Caki2 (cell line): ENCODE measurements around the gene C2orf69. TPM values are rescaled to one million over a fixed set of nuclear protein-coding genes. Genes with fewer than 3 reads are reported as not detected.

Experiments
- DNase-seq: peaks from one replicate; pipeline ENCODE4 v3.0.0-alpha.2; 2015; ENCODE audit warnings: low read depth
- in situ Hi-C: cut with HindIII; loops from 2 replicates; pipeline ENCODE4 v1.10.0; 2016; ENCODE audit warnings: low sequenced_read_pairs, low pct_unique_long_range_greater_than_20kb, mixed read lengths
- total RNA-seq: library from RNA; depleted of rRNA; stranded (reverse); fragments of >200 nt; shearing (Covaris generic); gene quantifications from 2 replicates; pipeline ENCODE4 v1.2.3, GENCODE V29; 2014; ENCODE audit warnings: low replicate concordance; rRNA removed

C2orf69 gene
- 4.6 and 5.9 TPM in 2 replicates for total RNA-seq

- DNase-seq = peak; percentile 99
- in situ Hi-C loops = no loop called here
These were observed at the start of gene C2orf69 for GRCh38 chr2:199911052-199911876. TSS of gene C2orf69 (plus strand) at chr2:199911293. CDS start at chr2:199911439, 146 bp downstream.

GRCh38 chr2:199862788-199863187, 48.3 kb upstream of the C2orf69 start:
- DNase-seq = no peak
- in situ Hi-C loops = no loop called here

GRCh38 chr2:199865905-199866304, 45.2 kb upstream of the C2orf69 start:
- DNase-seq = no peak
- in situ Hi-C loops = no loop called here

- in situ Hi-C loops = no loop called here
These were observed 42.5 kb upstream of the C2orf69 start for GRCh38 chr2:199868431-199869226.

GRCh38 chr2:199869227-199869541, 41.9 kb upstream of the C2orf69 start:
- DNase-seq = no peak
- in situ Hi-C loops = no loop called here

More at GRCh38 chr2:199868431-199869226, 42.5 kb upstream of the C2orf69 start:
- no peak for DNase-seq

- no peak for DNase-seq
- in situ Hi-C loops = no loop called here
These were observed 41.4 kb upstream of the C2orf69 start for GRCh38 chr2:199869653-199870052.

GRCh38 chr2:199870581-199870980, 40.5 kb upstream of the C2orf69 start:
- in situ Hi-C loops = no loop called here
- DNase-seq = no peak

- in situ Hi-C loops = no loop called here
These were observed 36.9 kb upstream of the C2orf69 start for GRCh38 chr2:199874209-199874608.

GRCh38 chr2:199875400-199875799, 35.7 kb upstream of the C2orf69 start:
- DNase-seq = no peak
- in situ Hi-C loops = no loop called here

More at GRCh38 chr2:199874209-199874608, 36.9 kb upstream of the C2orf69 start:
- no peak for DNase-seq

- in situ Hi-C loops = no loop called here
- no peak for DNase-seq
These were observed 28.4 kb upstream of the C2orf69 start for GRCh38 chr2:199882667-199883066.

- DNase-seq = peak; percentile 20
- in situ Hi-C loops = no loop called here
These were observed 27.4 kb upstream of the C2orf69 start for GRCh38 chr2:199883474-199884212.

GRCh38 chr2:199895406-199895805, 15.7 kb upstream of the C2orf69 start:
- in situ Hi-C loops = no loop called here
- DNase-seq = no peak

GRCh38 chr2:199896617-199897016, 14.5 kb upstream of the C2orf69 start:
- in situ Hi-C loops = no loop called here
- no peak for DNase-seq

- in situ Hi-C loops = no loop called here
- no peak for DNase-seq
These were observed 9.2 kb upstream of the C2orf69 start for GRCh38 chr2:199901942-199902341.

GRCh38 chr2:199902486-199903110, 8.5 kb upstream of the C2orf69 start:
- in situ Hi-C loops = no loop called here

GRCh38 chr2:199903111-199903510, 8.0 kb upstream of the C2orf69 start:
- no peak for DNase-seq
- in situ Hi-C loops = no loop called here

More at GRCh38 chr2:199902486-199903110, 8.5 kb upstream of the C2orf69 start:
- no peak for DNase-seq

GRCh38 chr2:199907008-199907714, 3.9 kb upstream of the C2orf69 start:
- DNase-seq = no peak
- in situ Hi-C loops = no loop called here
